ENCODE results near the gene RIPPLY3. TPM values are rescaled to one million over a fixed set of nuclear protein-coding genes. Genes with fewer than 3 reads are reported as not detected.

RIPPLY3 gene
- total RNA-seq, 3 donors from 2014 or later (not counting 1 experiment from before 2014, with no cell fraction given): not detected

GRCh38 chr21:36965720-36966065 is 40.8 kb upstream of the RIPPLY3 start:
- Mint-ChIP-seq H3K36me3 (no peaks in the 10 kb centered on the region), H3K27me3 (ENCODE audit: low read depth in 2 of 2) (no peaks in the 10 kb centered on the region), H3K4me1 (peaks cover 9 to 13% of the 10 kb centered on the region in 2 donors), H3K4me3 (peak overlapping the region; percentile 93), H3K9me3 (no peaks in the 10 kb centered on the region), H3K27ac (peak overlapping the region; percentile 87 to 89)
- Histone ChIP-seq H3K27me3 (ENCODE audit: control insufficient read depth, insufficient read depth, low read length) (no peaks in the 10 kb centered on the region), H3K36me3 (ENCODE audit: control insufficient read depth, insufficient read depth, low read length) (peaks cover 8% of the 10 kb centered on the region), H3K4me3 (ENCODE audit: low read length) (peak overlapping the region; percentile 58), H3K27ac (ENCODE audit: low read length) (peak overlapping the region; percentile 75), H3K4me1 (ENCODE audit: control insufficient read depth, insufficient read depth, low read length) (peaks cover 12% of the 10 kb centered on the region), H3K9me3 (ENCODE audit: control insufficient read depth, insufficient read depth, low read length) (no peaks in the 10 kb centered on the region)
- DNase-seq: no peak
- WGBS (ENCODE audit: insufficient coverage): 54% methylated on average over 10 of the region's 10 CpGs
- no peak for TF ChIP-seq CTCF (IDR thresholded peaks at IDR 0.05)
- intact Hi-C loops (cut with micrococcal nuclease): loop anchor here (2.0 kb wide), 1 partner anchor 23 kb away; no protein-coding TSS in a partner anchor
- ATAC-seq: no peak

GRCh38 chr21:36966066-36966820 is 40.3 kb upstream of the RIPPLY3 start, which contains the start of gene HLCS:
TSS of gene HLCS (minus strand) at chr21:36966669. CDS start at chr21:36966638, 31 bp downstream.
- H3K27ac ChIP-seq (ENCODE audit: low read length): peak within 1 kb of the TSS; percentile 81
- H3K27me3 ChIP-seq (ENCODE audit: control insufficient read depth, insufficient read depth, low read length): no peaks in the 10 kb centered on the region
- H3K4me1 ChIP-seq (ENCODE audit: control insufficient read depth, insufficient read depth, low read length): peaks cover 12% of the 10 kb centered on the region
- peak within 1 kb of the TSS; percentile 87 to 89 for H3K27ac Mint-ChIP-seq
- H3K36me3 Mint-ChIP-seq: no peaks in the 10 kb centered on the region
- no peaks in the 10 kb centered on the region for H3K9me3 Mint-ChIP-seq
- peaks cover 9 to 13% of the 10 kb centered on the region in 2 donors for H3K4me1 Mint-ChIP-seq
- peak within 1 kb of the TSS; percentile 58 for H3K4me3 ChIP-seq (ENCODE audit: low read length)
- H3K36me3 ChIP-seq (ENCODE audit: control insufficient read depth, insufficient read depth, low read length): peaks cover 3% of the 10 kb centered on the region
- no peaks in the 10 kb centered on the region for H3K27me3 Mint-ChIP-seq (ENCODE audit: low read depth in 2 of 2)
- no peaks in the 10 kb centered on the region for H3K9me3 ChIP-seq (ENCODE audit: control insufficient read depth, insufficient read depth, low read length)
- DNase-seq (peak; percentile 64 to 89), ATAC-seq (peak; percentile 85 to 91 (median 86))
- under 1% methylated on average over 101 of the region's 101 CpGs for WGBS (ENCODE audit: insufficient coverage)
- peak within 1 kb of the TSS; percentile 93 for H3K4me3 Mint-ChIP-seq
- TF ChIP-seq CTCF (IDR thresholded peaks at IDR 0.05): peak; percentile 24
- intact Hi-C loops (cut with micrococcal nuclease): loop anchor here (2.0 kb wide), 1 partner anchor 23 kb away; no protein-coding TSS in a partner anchor

GRCh38 chr21:36966821-36967768 is 39.4 kb upstream of the RIPPLY3 start:
- Histone ChIP-seq H3K4me1 (ENCODE audit: control insufficient read depth, insufficient read depth, low read length) (peaks cover 12% of the 10 kb centered on the region), H3K27ac (ENCODE audit: low read length) (peak overlapping the region; percentile 81), H3K4me3 (ENCODE audit: low read length) (peak overlapping the region; percentile 50), H3K36me3 (ENCODE audit: control insufficient read depth, insufficient read depth, low read length) (no peaks in the 10 kb centered on the region), H3K27me3 (ENCODE audit: control insufficient read depth, insufficient read depth, low read length) (no peaks in the 10 kb centered on the region), H3K9me3 (ENCODE audit: control insufficient read depth, insufficient read depth, low read length) (no peaks in the 10 kb centered on the region)
- Mint-ChIP-seq H3K4me3 (peak overlapping the region; percentile 85), H3K27ac (peak overlapping the region; percentile 81 to 89), H3K4me1 (peaks cover 9 to 13% of the 10 kb centered on the region in 2 donors), H3K36me3 (no peaks in the 10 kb centered on the region), H3K27me3 (ENCODE audit: low read depth in 2 of 2) (no peaks in the 10 kb centered on the region), H3K9me3 (no peaks in the 10 kb centered on the region)
- peak in 1 of 2 donors; percentile 27 for DNase-seq
- intact Hi-C loops (cut with micrococcal nuclease): loop anchor here (2.0 kb wide), 1 partner anchor 22 kb away; no protein-coding TSS in a partner anchor
- 16% methylated on average over 29 of the region's 34 CpGs for WGBS (ENCODE audit: insufficient coverage)
- ATAC-seq: no peak
- no peak for TF ChIP-seq CTCF (IDR thresholded peaks at IDR 0.05)

All from natural killer cell (primary cell).